IMR-90 (cell line): ENCODE measurements around the gene ZNF821. TPM values are rescaled to one million over a fixed set of nuclear protein-coding genes. Genes with fewer than 3 reads are reported as not detected.

Experiments
- ATAC-seq: fragments of 200-7000 bp; cut with Tn5 transposase; 2 replicates; pipeline ENCODE4 v1.9.1; 2020; ENCODE audit warnings: low read depth, mild to moderate bottlenecking, moderate library complexity
- BruUV-seq: library from RNA; stranded (reverse); fragments of 400-500 nt; replicated peaks from 2 replicates; lab custom pipeline; 2021; lab: Mats Ljungman, UMichigan
- CTCF ChIA-PET: fragments of 300-600 bp; formaldehyde crosslinking; extraction: SDS; loops from one replicate; lab custom pipeline; 2021; ENCODE audit warnings: antibody characterized with exemption; lab: Yijun Ruan, JAX
- POLR2A ChIA-PET: fragments of 300-600 bp; sonication (Branson Sonifier 250); formaldehyde crosslinking; loops from one replicate; lab custom pipeline; 2022; ENCODE audit warnings: antibody characterized with exemption; ENCODE audit not compliant: unreplicated experiment; lab: Charles Lee
- DNase-seq: peaks from one replicate; pipeline ENCODE4 v3.0.0; 2013
- H2AFZ ChIP-seq: replicated peaks from 2 replicates; pipeline ENCODE3; 2013; ENCODE audit warnings: low read length, mild to moderate bottlenecking; ENCODE audit not compliant: poor library complexity
- H2AK5ac ChIP-seq: 2 replicates; pipeline ENCODE4 v1.6.1; 2013; ENCODE audit warnings: low read depth, low read length, inconsistent platforms
- H2AK9ac ChIP-seq: replicated peaks from 2 replicates; pipeline ENCODE3; 2013; ENCODE audit warnings: mild to moderate bottlenecking, low read depth, low read length, moderate library complexity; ENCODE audit not compliant: poor library complexity
- H2BK120ac ChIP-seq: 2 replicates; pipeline ENCODE4 v1.6.1; 2013; ENCODE audit warnings: low read depth, low read length, inconsistent platforms
- H2BK15ac ChIP-seq: 3 replicates; pipeline ENCODE4 v1.6.1; 2013; ENCODE audit warnings: low read depth, low read length, inconsistent platforms
- H2BK20ac ChIP-seq: 2 replicates; pipeline ENCODE4 v1.6.1; 2013; ENCODE audit warnings: low read depth, mild to moderate bottlenecking, inconsistent platforms, low read length, moderate library complexity
- H2BK5ac ChIP-seq: 2 replicates; pipeline ENCODE4 v1.6.1; 2013; ENCODE audit warnings: mild to moderate bottlenecking, low read depth, low read length, inconsistent platforms; ENCODE audit not compliant: poor library complexity, severe bottlenecking
- H3K14ac ChIP-seq: replicated peaks from 2 replicates; pipeline ENCODE4 v1.6.1; 2013; ENCODE audit warnings: low read depth, low read length, inconsistent platforms
- H3K18ac ChIP-seq: 2 replicates; pipeline ENCODE4 v1.6.1; 2013; ENCODE audit warnings: low read depth, low read length, control low read depth
- H3K23ac ChIP-seq: 2 replicates; pipeline ENCODE4 v1.6.1; 2013; ENCODE audit warnings: low read depth, low read length, inconsistent platforms
- H3K27ac ChIP-seq: 2 replicates; pipeline ENCODE4 v1.5.1; 2013; ENCODE audit warnings: mild to moderate bottlenecking, control low read depth, low read length; ENCODE audit not compliant: insufficient read depth
- H3K27me3 ChIP-seq: 2 replicates; pipeline ENCODE4 v1.6.1; 2013; ENCODE audit warnings: low read length; ENCODE audit not compliant: control insufficient read depth, insufficient read depth
- H3K36me3 ChIP-seq: 2 replicates; pipeline ENCODE4 v1.6.1; 2013; ENCODE audit warnings: low read length, mixed read lengths; ENCODE audit not compliant: control insufficient read depth, insufficient read depth
- H3K4ac ChIP-seq: 2 replicates; pipeline ENCODE4 v1.6.1; 2013; ENCODE audit warnings: low read depth, low read length, inconsistent platforms
- H3K4me1 ChIP-seq: 2 replicates; pipeline ENCODE4 v1.6.1; 2013; ENCODE audit warnings: low read length, mixed read lengths; ENCODE audit not compliant: control insufficient read depth, insufficient read depth
- H3K4me2 ChIP-seq: 2 replicates; pipeline ENCODE4 v1.6.1; 2013; ENCODE audit warnings: low read depth, mild to moderate bottlenecking, control low read depth, low read length, moderate library complexity
- H3K4me3 ChIP-seq: 2 replicates; pipeline ENCODE4 v1.5.1; 2013; ENCODE audit warnings: low read depth, mild to moderate bottlenecking, control low read depth, low read length, moderate library complexity; ENCODE audit not compliant: insufficient read depth
- H3K56ac ChIP-seq: 2 replicates; pipeline ENCODE4 v1.6.1; 2013; ENCODE audit warnings: low read length, inconsistent platforms; ENCODE audit not compliant: insufficient read depth; ENCODE audit errors: extremely low read depth
- H3K79me1 ChIP-seq, 2 experiments: 2 replicates each; pipeline ENCODE4 v1.6.1; 2013; ENCODE audit warnings: low read length in 2 of 2, inconsistent platforms in 1 of 2, low read depth in 1 of 2
- H3K9ac ChIP-seq: 2 replicates; pipeline ENCODE4 v1.6.1; 2013; ENCODE audit warnings: low read depth, low read length, control low read depth
- H3K9me1 ChIP-seq: 2 replicates; pipeline ENCODE4 v1.6.1; 2013; ENCODE audit warnings: low read length, inconsistent platforms; ENCODE audit not compliant: insufficient read depth
- H3K9me3 ChIP-seq: 2 replicates; pipeline ENCODE4 v1.6.1; 2013; ENCODE audit warnings: low read length; ENCODE audit not compliant: control insufficient read depth, insufficient read depth
- H4K20me1 ChIP-seq: 2 replicates; pipeline ENCODE4 v1.6.1; 2013; ENCODE audit warnings: low read length, inconsistent platforms; ENCODE audit not compliant: insufficient read depth
- H4K5ac ChIP-seq: 2 replicates; pipeline ENCODE4 v1.6.1; 2013; ENCODE audit warnings: mild to moderate bottlenecking, low read depth, low read length, control low read depth
- H4K8ac ChIP-seq, 2 experiments: 2 replicates each; pipeline ENCODE4 v1.6.1; 2013; ENCODE audit warnings: low read depth in 2 of 2, low read length in 2 of 2, control low read depth in 1 of 2, inconsistent platforms in 1 of 2
- H4K91ac ChIP-seq: 2 replicates; pipeline ENCODE4 v1.6.1; 2013; ENCODE audit warnings: low read depth, low read length, inconsistent platforms; ENCODE audit not compliant: insufficient read depth
- CEBPB ChIP-seq: IDR thresholded peaks from 2 replicates; pipeline ENCODE4 v1.6.1; 2012; ENCODE audit warnings: low read depth, low read length, improper control_type of control experiment
- ELK1 ChIP-seq: fragments of 150-350 bp; IDR thresholded peaks from 2 replicates; pipeline ENCODE4 v1.6.1; 2016; ENCODE audit warnings: low read depth, mild to moderate bottlenecking, low read length, moderate library complexity, borderline replicate concordance
- FOS ChIP-seq: fragments of 150-350 bp; IDR thresholded peaks from 2 replicates; pipeline ENCODE4 v1.6.1; 2016; ENCODE audit warnings: low read depth, low read length
- MAFK ChIP-seq: IDR thresholded peaks from 2 replicates; pipeline ENCODE4 v1.6.1; 2012; ENCODE audit warnings: low read depth, low read length, improper control_type of control experiment
- MAZ ChIP-seq: IDR thresholded peaks from 2 replicates; pipeline ENCODE4 v1.6.1; 2012; ENCODE audit warnings: low read depth, mild to moderate bottlenecking, low read length, improper control_type of control experiment, moderate library complexity, borderline replicate concordance
- MXI1 ChIP-seq: IDR thresholded peaks from 2 replicates; pipeline ENCODE4 v1.6.1; 2012; ENCODE audit warnings: low read depth, mild to moderate bottlenecking, low read length, moderate library complexity, borderline replicate concordance
- NFE2L2 ChIP-seq: fragments of 150-350 bp; IDR thresholded peaks from 2 replicates; pipeline ENCODE4 v1.6.1; 2016; ENCODE audit warnings: low read depth, mild to moderate bottlenecking, low read length
- POLR2A ChIP-seq: IDR thresholded peaks from 2 replicates; pipeline ENCODE4 v1.6.1; 2012; ENCODE audit warnings: mild to moderate bottlenecking, low read depth, low read length
- RAD21 ChIP-seq: IDR thresholded peaks from 2 replicates; pipeline ENCODE4 v1.6.1; 2012; ENCODE audit warnings: low read length, improper control_type of control experiment
- RCOR1 ChIP-seq: IDR thresholded peaks from 2 replicates; pipeline ENCODE4 v1.6.1; 2012; ENCODE audit warnings: mild to moderate bottlenecking, low read length, improper control_type of control experiment; ENCODE audit not compliant: insufficient replicate concordance
- SMC3 ChIP-seq: fragments of 150-350 bp; IDR thresholded peaks from 2 replicates; pipeline ENCODE4 v1.6.1; 2016; ENCODE audit warnings: low read depth, mild to moderate bottlenecking, antibody characterized with exemption, low read length, moderate library complexity
- WGBS, 2 experiments: methylation state at CpG; one replicate each; pipeline versions ENCODE4 v1.1.5 to v1.1.7; 2013; ENCODE audit warnings: missing lambda C conversion rate in 2 of 2; ENCODE audit not compliant: insufficient read length in 1 of 2; ENCODE audit errors: extremely low coverage in 2 of 2; 5-methylcytosine and 5-hydroxymethylcytosine counted together
- dilution Hi-C: fragments of 300-500 bp; cut with HindIII; formaldehyde crosslinking; loops from one replicate; pipeline ENCODE4 v1.14.3; 2018; ENCODE audit warnings: low sequenced_read_pairs; ENCODE audit not compliant: unreplicated experiment
- in situ Hi-C: fragments of 300-500 bp; cut with MboI; formaldehyde crosslinking; loops from 3 replicates; pipeline ENCODE4 v1.14.3; 2019; ENCODE audit warnings: low sequenced_read_pairs, inconsistent platforms, mixed read lengths
- intact Hi-C: fragments of 100-400 bp; cut with micrococcal nuclease; formaldehyde crosslinking; loops from 2 replicates; pipeline ENCODE4 v1.10.0; 2022
- polyA plus RNA-seq, 3 experiments: library from polyadenylated mRNA; depleted of rRNA; stranded (reverse); fragments of >200 nt; gene quantifications; 2 replicates each; pipeline ENCODE4 v1.2.3, GENCODE V29; 2012; ENCODE audit warnings: low replicate concordance in 1 of 3
- total RNA-seq: library from RNA; depleted of rRNA; stranded (reverse); fragments of >200 nt; gene quantifications from 2 replicates; pipeline ENCODE4 v1.2.3, GENCODE V29; 2012

The ZNF821 gene
- total and polyA plus RNA-seq, 2 of the 4 experiments (the other 2 are of a cell fraction) = 5.9 to 6.0 TPM

GRCh38 chr16:71915350-71915749 is 31.4 kb upstream of the ZNF821 start:
- Histone ChIP-seq H2BK5ac (no peak overlapping the region), H2BK15ac (no peak overlapping the region), H3K14ac (no peak overlapping the region), H4K20me1 (peaks cover 88% of the 10 kb centered on the region), H3K4me1 (peaks cover 2% of the 10 kb centered on the region), H3K36me3 (peaks cover 27% of the 10 kb centered on the region), H2BK20ac (no peak overlapping the region), H4K5ac (no peak overlapping the region), H2BK120ac (no peak overlapping the region), H3K4me2 (no peak overlapping the region), H3K4ac (no peak overlapping the region), H2AFZ (no peak overlapping the region), H3K9me1 (peaks cover 2% of the 10 kb centered on the region; the same call in 1 of the 2 replicates), H2AK5ac (no peak overlapping the region), H3K23ac (no peak overlapping the region), H4K8ac (no peak overlapping the region), H3K9me3 (peaks cover 4% of the 10 kb centered on the region), H2AK9ac (no peak overlapping the region), H3K27me3 (no peaks in the 10 kb centered on the region), H3K27ac (no peak overlapping the region), H3K4me3 (no peak overlapping the region), H3K56ac (no peak overlapping the region), H4K91ac (no peak overlapping the region), H3K79me1 (peaks cover 15 to 63% of the 10 kb centered on the region in 2 experiments), H3K9ac (no peak overlapping the region), H3K18ac (no peak overlapping the region)
- POLR2A ChIA-PET = no interaction called here
- dilution Hi-C loops = no loop called here
- ATAC-seq (no peak), DNase-seq (no peak)
- WGBS, 2 experiments = 80% methylated on average over 1 of the region's 2 CpGs; no CpG with 5 or more reads in 1 of the 2 experiments
- TF ChIP-seq SMC3 = no peak
- no peak for TF ChIP-seq FOS
- no peak for TF ChIP-seq MAFK
- TF ChIP-seq RCOR1 = no peak
- no peak for TF ChIP-seq RAD21
- TF ChIP-seq MAZ = no peak
- TF ChIP-seq MXI1 = no peak
- no peak for TF ChIP-seq POLR2A
- TF ChIP-seq CEBPB = no peak
- no peak for TF ChIP-seq NFE2L2
- TF ChIP-seq ELK1 = no peak
- in situ Hi-C loops = no loop called here
- BruUV-seq = no TSS peak
- intact Hi-C loops = no loop called here
- CTCF ChIA-PET = interaction anchor here (0.7 kb wide), 1 partner anchor 19 kb away, joined by 4 read pairs; no protein-coding TSS in a partner anchor
